GM23248 (cell line): ENCODE data around the gene FBXL3.

Experiments
- EZH2 ChIP-seq: fragments of 200-600 bp; sonication (generic); IDR thresholded peaks from 2 replicates; pipeline ENCODE4 v1.6.1; 2018; ENCODE audit warnings: antibody characterized with exemption, mild to moderate bottlenecking; ENCODE audit not compliant: insufficient read depth, poor library complexity, severe bottlenecking
- EZH2phosphoT487 ChIP-seq: fragments of 200-600 bp; sonication (generic); IDR thresholded peaks from 2 replicates; pipeline ENCODE4 v1.6.1; 2018; ENCODE audit warnings: antibody characterized with exemption, moderate library complexity, mild to moderate bottlenecking, low read depth; ENCODE audit not compliant: insufficient read depth

DNA sequence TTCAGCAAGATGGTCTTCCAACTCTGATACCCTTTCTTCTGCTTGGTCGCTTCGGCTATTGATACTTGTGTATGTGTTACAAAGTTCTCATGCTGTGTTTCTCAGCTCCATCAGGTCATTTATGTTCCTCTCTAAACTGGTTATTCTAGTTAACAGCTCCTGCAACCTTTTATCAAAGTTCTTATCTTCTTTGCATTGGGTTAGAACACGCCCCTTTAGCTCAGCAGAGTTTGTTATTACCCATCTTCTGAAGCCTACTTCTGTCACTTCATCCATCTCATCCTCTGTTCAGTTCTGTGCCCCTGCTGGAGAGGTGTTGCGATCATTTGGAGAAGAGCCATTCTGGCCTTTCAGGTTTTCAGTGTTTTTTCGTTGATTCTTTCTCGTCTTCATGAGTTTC is 59.9 kb downstream of the FBXL3 start:
- TF ChIP-seq EZH2 (no peak), EZH2phosphoT487 (no peak)
